ENCODE measurements around the gene FLRT2. TPM values are rescaled to one million over a fixed set of nuclear protein-coding genes. Genes with fewer than 3 reads are reported as not detected.

Gene FLRT2
- total RNA-seq, 1 experiment from 2014 or later, result 13.2 TPM

GRCh38 chr14:85601246-85601645 is 71.3 kb downstream of the FLRT2 start:
- Mint-ChIP-seq H3K27ac (no peak overlapping the region), H3K9me3 (no peaks in the 10 kb centered on the region), H3K36me3 (no peaks in the 10 kb centered on the region), H3K27me3 (ENCODE audit: low read depth) (no peaks in the 10 kb centered on the region), H3K4me1 (peaks cover 35% of the 10 kb centered on the region), H3K4me3 (no peak overlapping the region)
- DNase-seq (ENCODE audit: low spot score), result no peak
- TF ChIP-seq, protein P1, sequence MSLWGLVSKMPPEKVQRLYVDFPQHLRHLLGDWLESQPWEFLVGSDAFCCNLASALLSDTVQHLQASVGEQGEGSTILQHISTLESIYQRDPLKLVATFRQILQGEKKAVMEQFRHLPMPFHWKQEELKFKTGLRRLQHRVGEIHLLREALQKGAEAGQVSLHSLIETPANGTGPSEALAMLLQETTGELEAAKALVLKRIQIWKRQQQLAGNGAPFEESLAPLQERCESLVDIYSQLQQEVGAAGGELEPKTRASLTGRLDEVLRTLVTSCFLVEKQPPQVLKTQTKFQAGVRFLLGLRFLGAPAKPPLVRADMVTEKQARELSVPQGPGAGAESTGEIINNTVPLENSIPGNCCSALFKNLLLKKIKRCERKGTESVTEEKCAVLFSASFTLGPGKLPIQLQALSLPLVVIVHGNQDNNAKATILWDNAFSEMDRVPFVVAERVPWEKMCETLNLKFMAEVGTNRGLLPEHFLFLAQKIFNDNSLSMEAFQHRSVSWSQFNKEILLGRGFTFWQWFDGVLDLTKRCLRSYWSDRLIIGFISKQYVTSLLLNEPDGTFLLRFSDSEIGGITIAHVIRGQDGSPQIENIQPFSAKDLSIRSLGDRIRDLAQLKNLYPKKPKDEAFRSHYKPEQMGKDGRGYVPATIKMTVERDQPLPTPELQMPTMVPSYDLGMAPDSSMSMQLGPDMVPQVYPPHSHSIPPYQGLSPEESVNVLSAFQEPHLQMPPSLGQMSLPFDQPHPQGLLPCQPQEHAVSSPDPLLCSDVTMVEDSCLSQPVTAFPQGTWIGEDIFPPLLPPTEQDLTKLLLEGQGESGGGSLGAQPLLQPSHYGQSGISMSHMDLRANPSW (CRISPR knock-in tag; conservative IDR thresholded peaks at IDR 0.05; ENCODE audit: low read depth), result no peak
- no peak for TF ChIP-seq ATF6 (CRISPR knock-in tag; IDR thresholded peaks at IDR 0.05)
- no peak for TF ChIP-seq ZSCAN18 (CRISPR knock-in tag; IDR thresholded peaks at IDR 0.05)
- no peak for TF ChIP-seq NFYB (CRISPR knock-in tag; conservative IDR thresholded peaks at IDR 0.05; ENCODE audit: low read depth)
- no peak for TF ChIP-seq ETV6 (CRISPR knock-in tag; IDR thresholded peaks at IDR 0.05)
- TF ChIP-seq, protein P2, sequence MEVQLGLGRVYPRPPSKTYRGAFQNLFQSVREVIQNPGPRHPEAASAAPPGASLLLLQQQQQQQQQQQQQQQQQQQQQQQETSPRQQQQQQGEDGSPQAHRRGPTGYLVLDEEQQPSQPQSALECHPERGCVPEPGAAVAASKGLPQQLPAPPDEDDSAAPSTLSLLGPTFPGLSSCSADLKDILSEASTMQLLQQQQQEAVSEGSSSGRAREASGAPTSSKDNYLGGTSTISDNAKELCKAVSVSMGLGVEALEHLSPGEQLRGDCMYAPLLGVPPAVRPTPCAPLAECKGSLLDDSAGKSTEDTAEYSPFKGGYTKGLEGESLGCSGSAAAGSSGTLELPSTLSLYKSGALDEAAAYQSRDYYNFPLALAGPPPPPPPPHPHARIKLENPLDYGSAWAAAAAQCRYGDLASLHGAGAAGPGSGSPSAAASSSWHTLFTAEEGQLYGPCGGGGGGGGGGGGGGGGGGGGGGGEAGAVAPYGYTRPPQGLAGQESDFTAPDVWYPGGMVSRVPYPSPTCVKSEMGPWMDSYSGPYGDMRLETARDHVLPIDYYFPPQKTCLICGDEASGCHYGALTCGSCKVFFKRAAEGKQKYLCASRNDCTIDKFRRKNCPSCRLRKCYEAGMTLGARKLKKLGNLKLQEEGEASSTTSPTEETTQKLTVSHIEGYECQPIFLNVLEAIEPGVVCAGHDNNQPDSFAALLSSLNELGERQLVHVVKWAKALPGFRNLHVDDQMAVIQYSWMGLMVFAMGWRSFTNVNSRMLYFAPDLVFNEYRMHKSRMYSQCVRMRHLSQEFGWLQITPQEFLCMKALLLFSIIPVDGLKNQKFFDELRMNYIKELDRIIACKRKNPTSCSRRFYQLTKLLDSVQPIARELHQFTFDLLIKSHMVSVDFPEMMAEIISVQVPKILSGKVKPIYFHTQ (CRISPR knock-in tag; IDR thresholded peaks at IDR 0.05), result no peak
- no peak for TF ChIP-seq MYBL2 (CRISPR knock-in tag; IDR thresholded peaks at IDR 0.05)
- TF ChIP-seq, protein P3, sequence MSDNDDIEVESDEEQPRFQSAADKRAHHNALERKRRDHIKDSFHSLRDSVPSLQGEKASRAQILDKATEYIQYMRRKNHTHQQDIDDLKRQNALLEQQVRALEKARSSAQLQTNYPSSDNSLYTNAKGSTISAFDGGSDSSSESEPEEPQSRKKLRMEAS (CRISPR knock-in tag; IDR thresholded peaks at IDR 0.05), result no peak
- TF ChIP-seq ZNF317 (CRISPR knock-in tag; IDR thresholded peaks at IDR 0.05; ENCODE audit: borderline replicate concordance, low read depth), result no peak
- no peak for TF ChIP-seq JUN (CRISPR knock-in tag; IDR thresholded peaks at IDR 0.05)
- TF ChIP-seq HMGA2 (CRISPR knock-in tag; IDR thresholded peaks at IDR 0.05), result no peak
- no peak for TF ChIP-seq NFATC4 (CRISPR knock-in tag; IDR thresholded peaks at IDR 0.05)
- ChIA-PET POLR2A (no interaction called here), CTCF (no interaction called here)
- ATAC-seq, result no peak

GRCh38 chr14:85601690-85602089 is 71.7 kb downstream of the FLRT2 start:
- H3K9me3 Mint-ChIP-seq, result no peaks in the 10 kb centered on the region
- H3K4me1 Mint-ChIP-seq, result peaks cover 32% of the 10 kb centered on the region
- H3K27ac Mint-ChIP-seq, result no peak overlapping the region
- ChIA-PET CTCF (no interaction called here), POLR2A (no interaction called here)
- H3K36me3 Mint-ChIP-seq, result no peaks in the 10 kb centered on the region
- ATAC-seq (no peak), DNase-seq (ENCODE audit: low spot score) (no peak)
- H3K4me3 Mint-ChIP-seq, result no peak overlapping the region
- no peaks in the 10 kb centered on the region for H3K27me3 Mint-ChIP-seq (ENCODE audit: low read depth)
- TF ChIP-seq CTCF (IDR thresholded peaks at IDR 0.05), result no peak
- TF ChIP-seq, protein P4, sequence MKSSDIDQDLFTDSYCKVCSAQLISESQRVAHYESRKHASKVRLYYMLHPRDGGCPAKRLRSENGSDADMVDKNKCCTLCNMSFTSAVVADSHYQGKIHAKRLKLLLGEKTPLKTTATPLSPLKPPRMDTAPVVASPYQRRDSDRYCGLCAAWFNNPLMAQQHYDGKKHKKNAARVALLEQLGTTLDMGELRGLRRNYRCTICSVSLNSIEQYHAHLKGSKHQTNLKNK (CRISPR knock-in tag; IDR thresholded peaks at IDR 0.05), result no peak
- no peak for TF ChIP-seq ZNF532 (CRISPR knock-in tag; IDR thresholded peaks at IDR 0.05; ENCODE audit: borderline replicate concordance)
- TF ChIP-seq, protein P5, sequence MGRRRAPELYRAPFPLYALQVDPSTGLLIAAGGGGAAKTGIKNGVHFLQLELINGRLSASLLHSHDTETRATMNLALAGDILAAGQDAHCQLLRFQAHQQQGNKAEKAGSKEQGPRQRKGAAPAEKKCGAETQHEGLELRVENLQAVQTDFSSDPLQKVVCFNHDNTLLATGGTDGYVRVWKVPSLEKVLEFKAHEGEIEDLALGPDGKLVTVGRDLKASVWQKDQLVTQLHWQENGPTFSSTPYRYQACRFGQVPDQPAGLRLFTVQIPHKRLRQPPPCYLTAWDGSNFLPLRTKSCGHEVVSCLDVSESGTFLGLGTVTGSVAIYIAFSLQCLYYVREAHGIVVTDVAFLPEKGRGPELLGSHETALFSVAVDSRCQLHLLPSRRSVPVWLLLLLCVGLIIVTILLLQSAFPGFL (CRISPR knock-in tag; IDR thresholded peaks at IDR 0.05; ENCODE audit: borderline replicate concordance), result no peak
- TF ChIP-seq OVOL2 (CRISPR knock-in tag; IDR thresholded peaks at IDR 0.05; ENCODE audit: borderline replicate concordance), result no peak
- no peak for TF ChIP-seq GTF2I (CRISPR knock-in tag; conservative IDR thresholded peaks at IDR 0.05)
- TF ChIP-seq NFE2L1 (CRISPR knock-in tag; IDR thresholded peaks at IDR 0.05), result no peak
